Calu3 (cell line): ENCODE data around the gene XAB2. TPM values are rescaled to one million over a fixed set of nuclear protein-coding genes. Genes with fewer than 3 reads are reported as not detected.

Experiments
- BruUV-seq: library from RNA; stranded (reverse); fragments of 400-500 nt; replicated peaks from 2 replicates; lab custom pipeline; 2021; lab: Mats Ljungman, UMichigan
- CTCF ChIA-PET: fragments of 300-600 bp; sonication (Branson Sonifier 250); formaldehyde crosslinking; loops from one replicate; lab custom pipeline; 2022; ENCODE audit warnings: antibody characterized with exemption; lab: Charles Lee
- DNase-seq: peaks from one replicate; pipeline ENCODE4 v3.0.0; 2022
- H3K27ac Mint-ChIP-seq: one replicate; pipeline ENCODE4 v1.8.0; 2022; ENCODE audit warnings: mixed read lengths; ENCODE audit not compliant: unreplicated experiment
- H3K27me3 Mint-ChIP-seq: one replicate; pipeline ENCODE4 v1.8.0; 2022; ENCODE audit warnings: mixed read lengths; ENCODE audit not compliant: unreplicated experiment
- H3K36me3 Mint-ChIP-seq: one replicate; pipeline ENCODE4 v1.8.0; 2022; ENCODE audit warnings: mild to moderate bottlenecking, moderate library complexity, mixed read lengths; ENCODE audit not compliant: insufficient read depth, unreplicated experiment
- H3K4me1 Mint-ChIP-seq: one replicate; pipeline ENCODE4 v1.8.0; 2022; ENCODE audit warnings: mild to moderate bottlenecking, low read depth, mixed read lengths; ENCODE audit not compliant: unreplicated experiment
- H3K4me3 Mint-ChIP-seq: one replicate; pipeline ENCODE4 v1.8.0; 2022; ENCODE audit warnings: mild to moderate bottlenecking, low read depth, moderate library complexity, mixed read lengths; ENCODE audit not compliant: unreplicated experiment
- H3K9me3 Mint-ChIP-seq: one replicate; pipeline ENCODE4 v1.8.0; 2022; ENCODE audit warnings: low read depth, mixed read lengths; ENCODE audit not compliant: unreplicated experiment
- intact Hi-C: fragments of 100-400 bp; cut with micrococcal nuclease; formaldehyde crosslinking; loops from one replicate; pipeline ENCODE4 v1.10.0; 2022; ENCODE audit not compliant: unreplicated experiment
- total RNA-seq: library from RNA; stranded (reverse); gene quantifications from 2 replicates; pipeline ENCODE4 v1.2.3, GENCODE V29; 2022
- TF ChIP-seq, protein P1 (sequence below): fragments of 200-600 bp; IDR thresholded peaks from one replicate; pipeline ENCODE4 v1.8.0; 2022; ENCODE audit warnings: antibody characterized with exemption; ENCODE audit not compliant: unreplicated experiment

XAB2 gene
- total RNA-seq, 1 experiment from 2014 or later, result 33.0 TPM

- CTCF ChIA-PET, result interaction anchor here (1.3 kb wide), 1 partner anchor 32 kb away, joined by 6 read pairs; the partner anchor contains the start of gene TRAPPC5
- no TSS peak for BruUV-seq
Observed at GRCh38 chr19:7648265-7649014, 19.1 kb upstream of the XAB2 start.

GRCh38 chr19:7647156-7647555, 17.8 kb upstream of the XAB2 start:
- CTCF ChIA-PET, result no interaction called here
- Mint-ChIP-seq H3K9me3 (no peaks in the 10 kb centered on the region), H3K4me1 (peaks cover 2% of the 10 kb centered on the region), H3K27ac (no peak overlapping the region), H3K27me3 (no peaks in the 10 kb centered on the region), H3K4me3 (no peak overlapping the region), H3K36me3 (peaks cover 16% of the 10 kb centered on the region)
- DNase-seq, result no peak
- TF ChIP-seq, protein P1, sequence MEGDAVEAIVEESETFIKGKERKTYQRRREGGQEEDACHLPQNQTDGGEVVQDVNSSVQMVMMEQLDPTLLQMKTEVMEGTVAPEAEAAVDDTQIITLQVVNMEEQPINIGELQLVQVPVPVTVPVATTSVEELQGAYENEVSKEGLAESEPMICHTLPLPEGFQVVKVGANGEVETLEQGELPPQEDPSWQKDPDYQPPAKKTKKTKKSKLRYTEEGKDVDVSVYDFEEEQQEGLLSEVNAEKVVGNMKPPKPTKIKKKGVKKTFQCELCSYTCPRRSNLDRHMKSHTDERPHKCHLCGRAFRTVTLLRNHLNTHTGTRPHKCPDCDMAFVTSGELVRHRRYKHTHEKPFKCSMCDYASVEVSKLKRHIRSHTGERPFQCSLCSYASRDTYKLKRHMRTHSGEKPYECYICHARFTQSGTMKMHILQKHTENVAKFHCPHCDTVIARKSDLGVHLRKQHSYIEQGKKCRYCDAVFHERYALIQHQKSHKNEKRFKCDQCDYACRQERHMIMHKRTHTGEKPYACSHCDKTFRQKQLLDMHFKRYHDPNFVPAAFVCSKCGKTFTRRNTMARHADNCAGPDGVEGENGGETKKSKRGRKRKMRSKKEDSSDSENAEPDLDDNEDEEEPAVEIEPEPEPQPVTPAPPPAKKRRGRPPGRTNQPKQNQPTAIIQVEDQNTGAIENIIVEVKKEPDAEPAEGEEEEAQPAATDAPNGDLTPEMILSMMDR, result no peak
- BruUV-seq, result no TSS peak
- intact Hi-C loops, result no loop called here

More at GRCh38 chr19:7648265-7649014, 19.1 kb upstream of the XAB2 start:
- Mint-ChIP-seq H3K27ac (no peak overlapping the region), H3K4me3 (no peak overlapping the region), H3K27me3 (no peaks in the 10 kb centered on the region), H3K4me1 (peaks cover 14% of the 10 kb centered on the region), H3K9me3 (no peaks in the 10 kb centered on the region), H3K36me3 (peaks cover 24% of the 10 kb centered on the region)
- DNase-seq, result no peak
- TF ChIP-seq, protein P1, result no peak
- intact Hi-C loops, result no loop called here

GRCh38 chr19:7646426-7646700, 17.0 kb upstream of the XAB2 start:
- intact Hi-C loops, result no loop called here
- Mint-ChIP-seq H3K4me1 (no peaks in the 10 kb centered on the region), H3K4me3 (no peak overlapping the region), H3K27me3 (no peaks in the 10 kb centered on the region), H3K9me3 (no peaks in the 10 kb centered on the region), H3K36me3 (peaks cover 12% of the 10 kb centered on the region), H3K27ac (no peak overlapping the region)
- no TSS peak for BruUV-seq
- TF ChIP-seq, protein P1, result no peak
- DNase-seq, result no peak
- CTCF ChIA-PET, result no interaction called here

DNA sequence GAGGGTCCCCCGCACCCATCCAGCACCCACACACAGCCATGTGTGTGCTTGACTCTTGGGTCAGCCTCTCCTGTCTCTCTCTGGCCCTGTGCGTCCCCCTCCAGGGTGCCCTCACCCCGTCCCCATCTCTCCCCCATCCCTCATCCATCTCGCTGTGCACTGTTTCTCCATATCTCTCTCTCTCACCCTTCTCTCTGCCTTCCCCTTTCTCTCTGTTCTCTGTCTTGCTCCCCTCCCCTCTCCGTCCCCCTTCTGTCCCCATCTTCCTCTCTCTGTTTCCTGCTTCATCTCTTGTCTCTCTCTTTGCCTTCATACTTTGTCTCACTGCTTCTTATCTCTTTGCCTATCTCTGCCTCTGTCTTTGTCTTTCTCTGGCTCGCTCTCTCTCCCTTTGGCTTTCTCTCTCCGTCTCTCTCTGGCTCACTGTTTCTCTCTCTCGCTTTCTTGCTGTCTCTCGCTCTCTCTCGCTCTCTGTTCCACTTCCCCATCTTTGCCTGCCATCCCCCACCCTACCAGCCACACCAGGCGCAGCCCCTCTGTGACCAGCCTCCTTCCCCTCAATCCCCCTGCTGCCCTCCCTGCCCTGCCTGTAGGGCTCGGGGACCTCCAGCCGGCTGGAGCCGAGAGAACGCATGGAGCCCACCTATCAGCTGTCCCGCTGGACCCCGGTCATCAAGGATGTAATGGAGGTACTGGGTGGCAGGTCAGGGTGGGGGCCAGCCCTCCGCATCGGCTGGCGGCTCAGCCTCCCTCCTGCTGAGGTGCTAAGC, 16.5 kb upstream of the XAB2 start:
- DNase-seq, result no peak
- Mint-ChIP-seq H3K4me1 (no peaks in the 10 kb centered on the region), H3K9me3 (no peaks in the 10 kb centered on the region), H3K27ac (no peak overlapping the region), H3K4me3 (no peak overlapping the region), H3K27me3 (no peaks in the 10 kb centered on the region), H3K36me3 (peaks cover 12% of the 10 kb centered on the region)
- CTCF ChIA-PET, result no interaction called here
- intact Hi-C loops, result no loop called here
- TF ChIP-seq, protein P1, result no peak
- BruUV-seq, result no TSS peak
